HEK293T (cell line): ENCODE measurements around the gene CNGB1.

ENCODE experiments used
- ARNT ChIP-seq: fragments of 450-650 bp; IDR thresholded peaks from 2 replicates; pipeline ENCODE4 v1.6.1; 2017; ENCODE audit warnings: mild to moderate bottlenecking
- HDGF ChIP-seq: fragments of 450-650 bp; IDR thresholded peaks from 2 replicates; pipeline ENCODE4 v1.6.1; 2017; ENCODE audit warnings: antibody characterized with exemption, borderline replicate concordance
- SP1 ChIP-seq: fragments of 450-650 bp; IDR thresholded peaks from 2 replicates; pipeline ENCODE4 v1.6.1; 2017

GRCh38 chr16:57940382-57940966 lies 30.5 kb downstream of the CNGB1 start:
- TF ChIP-seq SP1 = no peak
- TF ChIP-seq ARNT = no peak
- no peak for TF ChIP-seq HDGF
